Stimulated activated CD8-positive, alpha-beta memory T cell treated with anti-CD3 and anti-CD28 coated beads, Interleukin-4, amount 100 ng/mL, for 24 hours (primary cell): ENCODE data around the gene LRTM2.

Experiments
- DNase-seq: peaks from one replicate; pipeline ENCODE4 v3.0.0-alpha.2; 2020; ENCODE audit warnings: low read depth

The LRTM2 gene

GRCh38 chr12:1820191-1820895 lies at the start of gene LRTM2:
Gene LRTM2, plus strand, starts transcription at chr12:1820565. Its CDS starts 7,584 bp downstream, at chr12:1828149.
- DNase-seq: no peak

- no peak for DNase-seq
These were observed 46.3 kb upstream of the LRTM2 start for GRCh38 chr12:1773937-1774655.

GRCh38 chr12:1776170-1776921 lies 44.0 kb upstream of the LRTM2 start:
- no peak for DNase-seq

GRCh38 chr12:1777798-1778197 lies 42.6 kb upstream of the LRTM2 start:
- DNase-seq: no peak

- no peak for DNase-seq
These were observed 41.5 kb upstream of the LRTM2 start for GRCh38 chr12:1778911-1779310.

GRCh38 chr12:1779783-1780182 lies 40.6 kb upstream of the LRTM2 start:
- DNase-seq: no peak

GRCh38 chr12:1781772-1782171 lies 38.6 kb upstream of the LRTM2 start:
- no peak for DNase-seq

GRCh38 chr12:1782215-1782614 lies 38.1 kb upstream of the LRTM2 start:
- no peak for DNase-seq

GRCh38 chr12:1787714-1788113 lies 32.7 kb upstream of the LRTM2 start:
- no peak for DNase-seq

GRCh38 chr12:1790444-1790843 lies 29.9 kb upstream of the LRTM2 start:
- DNase-seq: no peak

GRCh38 chr12:1791104-1791841 lies 29.1 kb upstream of the LRTM2 start:
- DNase-seq: peak; percentile 35

- no peak for DNase-seq
These were observed 28.0 kb upstream of the LRTM2 start for GRCh38 chr12:1792406-1792805.

- no peak for DNase-seq
These were observed 26.7 kb upstream of the LRTM2 start for GRCh38 chr12:1793426-1794210.

- no peak for DNase-seq
These were observed 25.8 kb upstream of the LRTM2 start for GRCh38 chr12:1794440-1795090.

GRCh38 chr12:1795221-1795784 lies 25.1 kb upstream of the LRTM2 start:
- DNase-seq: no peak

GRCh38 chr12:1795785-1796514 lies 24.4 kb upstream of the LRTM2 start:
- peak; percentile 89 for DNase-seq

- peak; percentile 24 for DNase-seq
These were observed 23.8 kb upstream of the LRTM2 start for GRCh38 chr12:1796515-1797010.

- DNase-seq: peak; percentile 45
These were observed 23.1 kb upstream of the LRTM2 start for GRCh38 chr12:1797011-1797901.
